Activated CD8-positive, alpha-beta memory T cell treated with anti-CD3 and anti-CD28 coated beads, Interleukin-2, amount 10 ng/mL, durations not matched to agents 7 days and 5 days (primary cell): ENCODE measurements around the gene TPPP. TPM values are rescaled to one million over a fixed set of nuclear protein-coding genes. Genes with fewer than 3 reads are reported as not detected.
A peak's percentile ranks its signal among the peaks of the same experiment; 100 is the strongest.

Source experiments
- ATAC-seq: fragments of 150-1000 bp; cut with Tn5 transposase; one replicate; pipeline ENCODE4 v1.10.0; 2021; ENCODE audit warnings: moderate library complexity
- CTCF ChIA-PET: fragments of 350-600 bp; sonication (Branson Sonifier 250); formaldehyde crosslinking; loops from one replicate; lab custom pipeline; 2021; ENCODE audit warnings: antibody characterized with exemption; lab: Charles Lee
- DNase-seq: peaks from one replicate; pipeline ENCODE4 v3.0.0-alpha.2; 2020
- H3K27ac Mint-ChIP-seq: one replicate; pipeline ENCODE4 v1.8.0; 2021; ENCODE audit warnings: mild to moderate bottlenecking, mixed read lengths
- H3K27me3 Mint-ChIP-seq: one replicate; pipeline ENCODE4 v1.8.0; 2021; ENCODE audit warnings: mixed read lengths
- H3K36me3 Mint-ChIP-seq: one replicate; pipeline ENCODE4 v1.8.0; 2021; ENCODE audit warnings: mild to moderate bottlenecking, mixed read lengths
- H3K4me1 Mint-ChIP-seq: one replicate; pipeline ENCODE4 v1.8.0; 2021; ENCODE audit warnings: mixed read lengths
- H3K4me3 Mint-ChIP-seq: one replicate; pipeline ENCODE4 v1.8.0; 2021; ENCODE audit warnings: mild to moderate bottlenecking, moderate library complexity, mixed read lengths
- H3K9me3 Mint-ChIP-seq: one replicate; pipeline ENCODE4 v1.8.0; 2022; ENCODE audit warnings: low read depth, mixed read lengths
- total RNA-seq, 2 experiments: library from RNA; stranded (reverse); gene quantifications; one replicate each; pipeline ENCODE4 v1.2.3, GENCODE V29; 2021

TPPP gene
- total RNA-seq, 2 experiments from 2014 or later, result 0.16 to 0.20 TPM

DNA sequence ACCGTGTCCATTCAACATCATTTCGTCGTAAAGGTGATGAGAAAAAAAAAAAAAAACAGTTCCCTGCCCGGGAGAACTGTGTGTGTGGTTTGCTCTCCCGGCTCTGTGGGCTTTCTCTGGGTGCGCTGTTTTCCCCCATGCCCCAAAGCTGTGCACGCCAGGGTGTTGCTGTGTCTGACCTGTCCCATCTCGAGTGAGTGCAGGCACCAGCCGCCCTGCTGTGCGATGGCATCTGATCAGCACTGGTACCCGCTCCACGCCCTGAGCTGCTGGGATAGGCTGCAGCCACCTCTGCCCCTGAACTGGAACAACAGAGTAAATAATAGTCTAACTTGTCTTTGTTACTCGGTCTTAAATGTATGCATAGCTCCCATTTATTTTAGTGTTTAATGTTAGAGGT lies 47.7 kb downstream of the TPPP start:
- no peaks in the 10 kb centered on the region for H3K27me3 Mint-ChIP-seq
- DNase-seq (no peak), ATAC-seq (no peak)
- no peaks in the 10 kb centered on the region for H3K9me3 Mint-ChIP-seq
- H3K4me1 Mint-ChIP-seq, result peaks cover 5% of the 10 kb centered on the region
- no peak overlapping the region for H3K27ac Mint-ChIP-seq
- H3K36me3 Mint-ChIP-seq, result peaks cover 20% of the 10 kb centered on the region
- CTCF ChIA-PET, result no interaction called here
- no peak overlapping the region for H3K4me3 Mint-ChIP-seq

DNA sequence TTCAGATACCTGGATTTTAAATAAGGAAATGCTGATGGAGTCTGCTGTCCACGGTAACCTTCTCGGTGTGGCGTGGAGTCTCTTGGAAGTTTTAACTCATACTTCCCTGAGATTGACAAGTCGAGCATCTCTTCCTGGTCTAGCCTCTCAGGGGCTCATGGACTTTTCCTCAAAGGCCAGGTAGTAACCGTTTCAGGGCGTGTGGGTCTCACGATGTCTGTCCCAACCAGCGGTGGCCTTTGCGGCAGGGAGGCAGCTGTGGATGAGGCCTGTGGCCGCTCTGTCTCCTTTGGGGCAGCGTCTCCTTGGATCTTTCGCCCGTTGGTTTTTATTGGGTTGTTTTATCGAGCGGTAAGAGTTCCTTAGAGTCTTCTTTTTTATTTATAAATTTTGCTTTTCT lies 48.2 kb downstream of the TPPP start:
- Mint-ChIP-seq H3K36me3 (peaks cover 24% of the 10 kb centered on the region), H3K27ac (no peak overlapping the region), H3K4me3 (no peak overlapping the region), H3K9me3 (no peaks in the 10 kb centered on the region), H3K27me3 (no peaks in the 10 kb centered on the region), H3K4me1 (peaks cover 5% of the 10 kb centered on the region)
- DNase-seq (no peak), ATAC-seq (no peak)
- CTCF ChIA-PET, result no interaction called here

DNA sequence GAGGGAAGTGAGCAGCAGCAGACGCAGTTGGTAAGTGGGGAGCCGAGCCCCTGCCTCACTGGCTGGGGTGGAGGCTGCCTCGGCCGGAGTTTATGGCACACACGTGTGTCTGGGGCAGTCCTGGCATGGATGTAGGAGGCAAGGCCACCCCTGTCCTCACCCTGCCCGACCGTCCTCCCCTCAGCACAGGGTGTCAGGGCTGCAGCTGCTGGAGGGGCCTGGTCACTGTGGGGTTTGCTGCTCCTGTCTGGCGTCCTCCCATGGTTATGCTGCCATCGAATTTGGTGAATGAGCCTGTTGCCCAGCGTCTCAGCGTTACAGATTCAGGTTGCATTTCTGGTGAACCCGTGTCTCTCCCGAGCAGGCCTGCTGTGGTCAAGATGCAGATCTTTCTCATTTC lies 48.6 kb downstream of the TPPP start:
- H3K9me3 Mint-ChIP-seq, result no peaks in the 10 kb centered on the region
- H3K27ac Mint-ChIP-seq, result no peak overlapping the region
- no peak for DNase-seq
- no peaks in the 10 kb centered on the region for H3K27me3 Mint-ChIP-seq
- peaks cover 5% of the 10 kb centered on the region for H3K4me1 Mint-ChIP-seq
- peaks cover 24% of the 10 kb centered on the region for H3K36me3 Mint-ChIP-seq
- no peak for ATAC-seq
- CTCF ChIA-PET, result no interaction called here
- H3K4me3 Mint-ChIP-seq, result no peak overlapping the region

DNA sequence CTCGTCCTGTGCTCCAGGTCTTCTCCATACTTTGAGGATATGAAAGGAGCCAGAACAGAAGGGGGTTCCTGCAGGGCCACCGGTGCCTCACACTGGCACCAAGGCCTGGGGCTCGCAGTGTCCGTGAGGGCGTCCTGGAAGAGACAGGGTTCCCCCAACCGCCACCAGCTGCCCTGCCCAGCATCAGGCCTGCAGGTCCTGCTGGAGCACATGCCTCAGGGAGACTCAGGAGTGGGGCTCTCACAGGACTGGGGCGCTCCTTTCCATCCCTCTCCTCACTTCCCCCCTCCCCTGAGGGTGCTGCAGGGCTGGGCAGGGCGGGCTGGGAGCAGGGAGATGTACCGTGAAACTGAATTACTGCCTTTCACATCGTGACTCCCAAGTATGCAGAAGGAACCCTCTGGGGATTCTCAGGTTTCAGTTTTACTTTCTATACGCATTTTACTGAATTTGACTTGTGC lies 49.3 kb downstream of the TPPP start:
- CTCF ChIA-PET, result no interaction called here
- no peaks in the 10 kb centered on the region for H3K9me3 Mint-ChIP-seq
- H3K4me3 Mint-ChIP-seq, result no peak overlapping the region
- peaks cover 24% of the 10 kb centered on the region for H3K36me3 Mint-ChIP-seq
- no peak for DNase-seq
- no peaks in the 10 kb centered on the region for H3K27me3 Mint-ChIP-seq
- H3K27ac Mint-ChIP-seq, result no peak overlapping the region
- H3K4me1 Mint-ChIP-seq, result peaks cover 5% of the 10 kb centered on the region
- no peak for ATAC-seq

DNA sequence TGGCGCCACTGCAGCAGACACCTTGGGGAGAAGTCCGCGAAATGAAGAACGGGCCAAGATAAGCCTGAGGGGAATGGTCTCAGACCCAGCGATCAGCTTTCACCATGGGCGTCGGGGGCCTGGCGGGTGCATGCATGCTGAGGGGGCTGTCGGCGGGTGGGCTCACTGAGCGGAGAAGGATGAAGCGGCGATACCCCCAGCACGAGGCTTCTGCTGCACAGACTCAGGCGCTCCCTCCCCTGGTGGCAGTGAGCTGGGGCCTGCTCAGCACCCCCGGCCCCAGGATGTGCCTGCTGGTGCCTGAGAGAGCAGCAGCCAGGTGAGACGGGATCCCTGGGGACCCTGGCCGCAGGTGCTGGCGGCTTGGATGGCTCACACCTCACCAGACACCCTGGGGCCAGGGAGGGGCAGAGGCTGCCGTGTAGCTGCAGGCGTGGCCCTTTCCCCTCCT lies 49.8 kb downstream of the TPPP start:
- CTCF ChIA-PET, result no interaction called here
- no peak for ATAC-seq
- H3K27me3 Mint-ChIP-seq, result no peaks in the 10 kb centered on the region

DNA sequence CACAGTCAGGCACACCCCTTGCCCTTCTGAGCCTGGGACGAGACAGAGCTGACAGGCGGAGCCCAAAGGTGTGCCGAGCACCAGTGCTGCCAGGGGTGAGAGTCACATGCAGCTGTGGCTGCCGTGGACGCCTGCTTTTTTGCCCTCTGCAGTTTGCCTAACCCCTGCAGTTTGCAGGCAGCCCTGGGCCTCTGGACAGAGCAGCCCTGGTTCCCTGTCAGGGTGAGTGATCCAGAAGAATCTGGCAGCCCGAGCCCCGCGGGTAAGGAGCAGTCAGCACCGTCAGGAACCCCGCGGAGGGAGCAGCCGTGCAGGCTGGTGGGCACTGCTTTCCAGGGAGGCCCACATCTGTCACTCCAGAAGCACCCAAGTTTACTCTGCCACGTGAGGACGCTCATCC lies 50.7 kb downstream of the TPPP start:
- no peak overlapping the region for H3K27ac Mint-ChIP-seq

More for the DNA sequence above, 49.8 kb downstream of the TPPP start:
- H3K4me1 Mint-ChIP-seq, result peaks cover 5% of the 10 kb centered on the region
- H3K27ac Mint-ChIP-seq, result no peak overlapping the region
- no peak for DNase-seq
- no peak overlapping the region for H3K4me3 Mint-ChIP-seq
- no peaks in the 10 kb centered on the region for H3K9me3 Mint-ChIP-seq
- H3K36me3 Mint-ChIP-seq, result peaks cover 24% of the 10 kb centered on the region

DNA sequence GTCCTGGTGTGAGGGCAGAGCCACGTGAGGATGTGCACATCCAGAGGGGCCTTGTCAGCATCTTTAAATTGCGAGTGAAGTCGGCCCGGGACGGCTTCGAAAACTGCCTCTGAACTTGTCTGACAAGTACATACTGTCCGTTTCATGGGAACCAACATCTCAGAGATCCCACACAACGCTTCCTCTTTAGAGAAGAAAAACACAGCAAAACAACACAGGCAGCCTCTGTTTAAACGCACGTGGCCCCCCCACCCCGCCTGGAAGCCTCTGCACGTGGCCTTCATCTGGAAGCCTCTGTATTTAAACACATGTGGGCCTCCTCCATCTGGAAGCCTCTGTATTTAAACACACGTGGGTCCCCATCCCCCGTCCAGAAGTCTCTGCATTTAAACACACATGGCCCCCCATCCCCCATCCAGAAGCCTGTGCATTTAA lies 51.8 kb downstream of the TPPP start:
- no peak for ATAC-seq
- CTCF ChIA-PET, result no interaction called here
- H3K4me3 Mint-ChIP-seq, result no peak overlapping the region
- DNase-seq, result no peak
- H3K4me1 Mint-ChIP-seq, result peaks cover 5% of the 10 kb centered on the region
- H3K9me3 Mint-ChIP-seq, result no peaks in the 10 kb centered on the region
- H3K27me3 Mint-ChIP-seq, result no peaks in the 10 kb centered on the region
- peaks cover 28% of the 10 kb centered on the region for H3K36me3 Mint-ChIP-seq
- no peak overlapping the region for H3K27ac Mint-ChIP-seq

More for the DNA sequence above, 50.7 kb downstream of the TPPP start:
- Mint-ChIP-seq H3K36me3 (peaks cover 25% of the 10 kb centered on the region), H3K27me3 (no peaks in the 10 kb centered on the region), H3K4me1 (peaks cover 5% of the 10 kb centered on the region), H3K4me3 (no peak overlapping the region), H3K9me3 (no peaks in the 10 kb centered on the region)
- DNase-seq (no peak), ATAC-seq (no peak)
- CTCF ChIA-PET, result no interaction called here

DNA sequence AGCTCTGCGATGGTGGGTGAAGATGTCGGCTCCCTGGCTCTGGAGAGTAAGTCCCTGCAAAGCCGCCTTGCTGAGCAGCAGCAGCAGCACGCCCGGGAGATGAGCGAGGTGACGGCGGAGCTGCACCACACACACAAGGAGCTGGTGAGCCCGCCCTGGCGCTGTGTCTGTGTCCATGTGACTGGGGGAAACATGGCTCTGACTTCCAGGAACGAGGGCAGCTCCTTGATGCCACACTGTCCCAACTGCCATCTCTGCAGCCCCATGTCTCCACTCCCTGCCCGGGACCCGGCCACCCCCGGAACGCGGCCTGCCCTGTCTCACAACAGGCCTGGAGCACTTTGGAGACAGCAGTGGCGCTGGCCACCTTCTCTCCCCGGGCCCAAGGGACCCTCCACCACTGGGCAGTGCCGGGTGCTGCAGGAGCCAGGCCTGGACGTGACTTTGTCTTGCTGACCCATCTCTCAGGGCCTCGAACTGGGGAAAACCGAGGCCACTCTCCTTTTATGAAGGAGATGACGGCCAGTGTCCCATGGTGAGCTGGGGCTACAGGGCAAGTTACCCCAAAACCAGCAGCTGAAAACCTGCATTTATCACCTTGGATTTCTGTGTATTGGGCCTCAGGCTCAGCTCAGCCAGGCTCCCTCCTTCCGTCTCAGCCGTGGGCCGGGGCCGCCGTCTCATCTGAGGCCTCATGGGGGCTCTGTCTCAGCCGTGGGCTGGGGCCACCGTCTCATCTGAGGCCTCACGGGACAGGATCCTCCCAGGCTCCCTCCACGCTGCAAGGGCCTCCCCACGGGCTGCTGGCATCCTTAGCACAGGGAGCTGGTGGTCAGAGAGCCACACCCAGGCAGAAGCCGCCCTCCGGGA lies 52.5 kb downstream of the TPPP start:
- CTCF ChIA-PET, result no interaction called here
- peaks cover 28% of the 10 kb centered on the region for H3K36me3 Mint-ChIP-seq
- H3K4me3 Mint-ChIP-seq, result no peak overlapping the region
- no peaks in the 10 kb centered on the region for H3K9me3 Mint-ChIP-seq
- peaks cover 5% of the 10 kb centered on the region for H3K4me1 Mint-ChIP-seq
- no peak overlapping the region for H3K27ac Mint-ChIP-seq
- ATAC-seq (no peak), DNase-seq (peak; percentile 27)
- H3K27me3 Mint-ChIP-seq, result no peaks in the 10 kb centered on the region

DNA sequence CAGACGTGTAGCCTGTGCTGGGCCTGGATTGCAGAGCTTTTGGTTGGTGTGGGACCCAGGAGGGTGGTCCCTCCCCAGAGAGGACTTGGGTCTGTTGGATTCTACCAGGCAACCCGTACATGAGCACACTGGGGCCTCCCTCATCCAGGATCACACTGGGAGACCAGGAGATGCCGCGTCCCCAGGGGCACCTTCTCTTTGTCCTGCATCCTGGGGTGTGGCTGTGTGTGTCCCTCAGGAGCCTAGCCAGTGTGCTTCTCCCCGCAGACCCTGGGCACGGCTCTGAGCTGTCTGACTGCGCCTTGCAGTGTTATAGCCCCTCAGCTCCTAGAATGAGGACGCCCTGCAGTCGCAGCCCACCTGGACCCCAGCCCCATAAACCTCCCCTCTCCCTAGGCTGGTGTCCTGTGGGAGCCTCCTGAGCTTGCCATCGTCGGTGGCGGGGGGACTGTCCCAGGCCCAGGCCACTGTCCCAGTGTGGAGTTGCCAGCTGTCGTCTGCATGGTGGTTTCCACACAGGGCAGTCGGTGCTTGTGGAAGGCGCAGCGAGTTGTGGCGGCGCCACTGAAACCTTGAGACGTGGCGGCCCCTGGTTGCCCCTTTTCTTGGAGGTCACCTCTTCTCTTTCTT lies 53.5 kb downstream of the TPPP start:
- CTCF ChIA-PET, result no interaction called here
- peaks cover 5% of the 10 kb centered on the region for H3K4me1 Mint-ChIP-seq
- no peak overlapping the region for H3K4me3 Mint-ChIP-seq
- H3K9me3 Mint-ChIP-seq, result no peaks in the 10 kb centered on the region
- H3K27me3 Mint-ChIP-seq, result no peaks in the 10 kb centered on the region
- peaks cover 30% of the 10 kb centered on the region for H3K36me3 Mint-ChIP-seq
- no peak overlapping the region for H3K27ac Mint-ChIP-seq
- ATAC-seq (no peak), DNase-seq (peak; percentile 37)

DNA sequence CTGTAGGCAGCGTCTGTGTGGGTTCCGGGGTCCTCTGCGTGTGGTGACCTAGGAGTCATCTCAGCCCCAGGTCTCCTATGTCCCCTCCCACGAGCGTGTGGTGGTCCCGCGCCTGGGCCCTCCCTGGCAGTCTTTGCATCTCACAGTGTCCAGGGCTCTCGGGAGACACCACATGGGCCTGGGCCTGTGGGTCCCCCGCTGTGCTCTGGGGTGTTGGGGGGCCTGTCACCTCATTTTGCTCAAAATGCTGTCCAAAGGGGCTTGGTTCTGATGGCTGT lies 54.0 kb downstream of the TPPP start:
- Mint-ChIP-seq H3K36me3 (peaks cover 29% of the 10 kb centered on the region), H3K9me3 (no peaks in the 10 kb centered on the region), H3K4me3 (no peak overlapping the region), H3K27me3 (no peaks in the 10 kb centered on the region), H3K27ac (no peak overlapping the region), H3K4me1 (peaks cover 5% of the 10 kb centered on the region)
- DNase-seq, result no peak
- CTCF ChIA-PET, result no interaction called here
- no peak for ATAC-seq

DNA sequence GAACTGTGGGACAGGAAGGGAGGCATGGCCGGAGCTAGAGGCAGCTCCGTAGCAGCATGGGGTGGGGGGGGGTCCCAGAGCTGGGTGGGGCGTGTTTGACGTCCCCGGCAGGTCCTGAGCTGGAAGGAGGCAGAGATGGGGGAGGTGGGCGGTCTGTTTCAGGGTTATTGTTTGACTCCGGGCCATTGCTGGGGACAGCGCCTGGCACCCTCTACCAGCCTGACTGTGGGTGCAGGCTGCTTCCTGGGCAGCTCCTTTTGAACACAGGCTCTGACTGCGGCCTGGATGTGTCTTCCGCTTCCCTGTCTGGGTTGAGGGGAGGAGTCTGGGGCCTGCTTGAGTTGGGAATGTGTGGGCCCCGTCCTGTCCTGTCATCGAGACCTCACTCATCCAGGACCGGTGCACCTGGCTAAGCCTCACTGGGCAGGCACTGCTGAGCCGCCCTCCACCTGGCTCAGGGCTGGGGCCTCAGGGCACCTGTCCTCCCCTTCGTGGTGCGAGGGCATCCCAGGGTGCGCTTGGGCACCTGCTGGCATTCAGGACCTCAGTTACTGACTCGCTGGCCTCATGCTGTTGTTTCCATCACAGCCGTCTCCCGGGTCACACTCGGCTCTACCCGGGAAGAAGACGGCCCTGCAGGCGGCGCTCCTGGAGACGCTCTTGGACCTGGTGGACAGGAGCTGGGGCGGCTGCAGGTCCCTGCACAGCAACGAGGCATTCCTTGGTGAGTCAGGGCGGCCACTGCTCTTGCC lies 54.5 kb downstream of the TPPP start:
- CTCF ChIA-PET, result no interaction called here
- no peak overlapping the region for H3K4me3 Mint-ChIP-seq
- H3K4me1 Mint-ChIP-seq, result peaks cover 3% of the 10 kb centered on the region
- H3K27ac Mint-ChIP-seq, result no peak overlapping the region
- no peaks in the 10 kb centered on the region for H3K9me3 Mint-ChIP-seq
- peaks cover 29% of the 10 kb centered on the region for H3K36me3 Mint-ChIP-seq
- ATAC-seq (no peak), DNase-seq (peak; percentile 35)
- no peaks in the 10 kb centered on the region for H3K27me3 Mint-ChIP-seq

DNA sequence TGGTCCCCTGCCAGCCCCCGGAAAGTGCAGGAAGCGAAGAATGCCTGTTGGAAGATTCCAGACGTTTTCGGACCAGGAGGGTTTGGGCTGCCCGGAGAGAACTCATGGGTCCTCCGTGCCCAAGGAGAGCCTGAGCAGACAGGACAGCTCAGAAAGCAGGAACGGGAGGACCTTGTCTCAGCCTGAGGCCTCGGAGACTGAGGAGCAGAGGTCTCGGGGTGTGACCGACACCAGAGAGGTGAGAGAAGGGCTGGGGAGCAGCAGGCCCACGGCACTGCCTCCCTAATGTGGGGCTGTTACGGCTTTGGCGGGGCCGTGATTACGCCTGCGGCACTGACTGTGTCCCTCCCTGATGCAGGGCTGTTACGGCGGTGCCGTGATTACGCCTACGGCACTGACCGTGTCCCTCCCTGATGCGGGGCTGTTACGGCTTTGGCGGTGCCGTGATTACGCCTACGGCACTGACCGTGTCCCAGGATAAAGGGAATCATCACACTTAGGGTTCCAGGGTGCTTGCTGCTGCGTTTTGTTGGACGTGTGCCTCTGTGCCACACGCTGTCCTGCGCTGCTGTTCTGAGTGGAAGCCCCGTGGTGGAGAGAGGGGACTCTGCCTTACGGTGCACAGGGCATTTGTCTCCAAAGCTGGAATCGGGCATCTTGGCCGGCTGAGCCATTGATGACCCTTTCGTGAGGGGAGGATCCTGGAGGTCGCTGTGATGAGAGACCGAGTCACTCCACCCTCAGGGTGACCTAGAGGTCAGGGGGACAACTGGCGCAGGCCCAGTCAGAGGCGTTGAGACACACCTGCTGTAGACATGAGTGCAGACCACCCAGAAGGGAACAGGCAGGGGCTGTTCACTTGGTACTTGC lies 55.3 kb downstream of the TPPP start:
- Mint-ChIP-seq H3K27ac (no peak overlapping the region), H3K36me3 (peaks cover 31% of the 10 kb centered on the region), H3K4me1 (no peaks in the 10 kb centered on the region), H3K27me3 (no peaks in the 10 kb centered on the region), H3K9me3 (no peaks in the 10 kb centered on the region), H3K4me3 (no peak overlapping the region)
- CTCF ChIA-PET, result no interaction called here
- DNase-seq (peak; percentile 37), ATAC-seq (no peak)

DNA sequence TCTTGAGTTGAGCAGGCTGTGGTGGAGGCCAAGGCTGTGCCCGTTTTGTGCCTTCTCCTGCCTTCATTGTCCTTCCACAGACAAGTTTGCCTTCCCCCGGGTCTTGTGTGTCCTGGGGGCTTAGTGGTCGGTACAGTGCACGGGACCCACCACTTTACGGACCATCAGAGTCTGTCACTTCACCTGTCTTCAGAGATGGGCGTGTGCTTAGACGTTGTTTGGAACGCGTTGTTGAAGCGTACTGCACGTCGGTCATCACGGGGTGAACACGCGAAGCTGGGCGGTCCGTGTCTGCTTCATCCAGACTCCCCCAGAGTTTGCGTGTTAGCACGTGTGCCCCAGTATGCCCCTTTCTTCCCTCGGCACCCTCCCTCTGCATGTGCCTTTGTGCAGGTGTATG lies 56.2 kb downstream of the TPPP start:
- Mint-ChIP-seq H3K27ac (no peak overlapping the region), H3K4me3 (no peak overlapping the region), H3K9me3 (no peaks in the 10 kb centered on the region), H3K27me3 (no peaks in the 10 kb centered on the region), H3K4me1 (no peaks in the 10 kb centered on the region), H3K36me3 (peaks cover 31% of the 10 kb centered on the region)
- CTCF ChIA-PET, result no interaction called here
- ATAC-seq (no peak), DNase-seq (peak; percentile 34)
